ENCODE measurements around the gene GNGT2.

GNGT2 gene

GRCh38 chr17:49157784-49158183 is 52.6 kb downstream of the GNGT2 start:
- DNase-seq (ENCODE audit: insufficient read length, low spot score) (no peak), FAIRE-seq (no peak)
- no peak for TF ChIP-seq PAX5 (IDR thresholded peaks at IDR 0.05; ENCODE audit: insufficient read depth, low read length, severe bottlenecking)
- no peak for TF ChIP-seq POU2F2 (IDR thresholded peaks at IDR 0.05; ENCODE audit: low read depth, low read length)
- no peak for TF ChIP-seq TAF1 (IDR thresholded peaks at IDR 0.05; ENCODE audit: low read depth, low read length)
- no peak for TF ChIP-seq POLR2AphosphoS5 (IDR thresholded peaks at IDR 0.05; ENCODE audit: low read depth, low read length)
- no peak for TF ChIP-seq SPI1 (IDR thresholded peaks at IDR 0.05; ENCODE audit: low read depth, low read length)
- no peak for TF ChIP-seq POLR2A (IDR thresholded peaks at IDR 0.05; ENCODE audit: low read depth, low read length)

GRCh38 chr17:49156256-49156655 is 54.1 kb downstream of the GNGT2 start:
- no peak for FAIRE-seq
- TF ChIP-seq SPI1 (IDR thresholded peaks at IDR 0.05; ENCODE audit: low read depth, low read length) (no peak), PAX5 (IDR thresholded peaks at IDR 0.05; ENCODE audit: insufficient read depth, low read length, severe bottlenecking) (no peak), TAF1 (IDR thresholded peaks at IDR 0.05; ENCODE audit: low read depth, low read length) (no peak)
- DNase-seq (ENCODE audit: insufficient read length, low spot score) = no peak
